PFSK-1 (cell line): ENCODE measurements around the gene MEX3A.

Experiments used
- FOXP2 ChIP-seq: optimal IDR thresholded peaks from 2 replicates; pipeline ENCODE3; 2011; ENCODE audit warnings: borderline replicate concordance, control low read depth, inconsistent platforms; ENCODE audit not compliant: insufficient read depth; ENCODE audit errors: extremely low read length, extremely low read depth
- POLR2AphosphoS5 ChIP-seq: IDR thresholded peaks from 2 replicates; pipeline ENCODE4 v1.6.1; 2012; ENCODE audit warnings: low read depth, mild to moderate bottlenecking, control low read depth, low read length, moderate library complexity
- REST ChIP-seq, 2 experiments: IDR thresholded peaks; 2 replicates each; pipeline versions ENCODE4 v1.6.1 to v1.8.0; 2011 to 2012; ENCODE audit warnings: low read depth in 2 of 2, low read length in 2 of 2, control low read depth in 1 of 2, inconsistent platforms in 1 of 2, mild to moderate bottlenecking in 1 of 2, moderate library complexity in 1 of 2; ENCODE audit not compliant: insufficient read depth in 1 of 2
- SIN3A ChIP-seq: IDR thresholded peaks from 2 replicates; pipeline ENCODE4 v1.6.1; 2012; ENCODE audit warnings: mild to moderate bottlenecking, low read length, moderate library complexity, borderline replicate concordance; ENCODE audit not compliant: insufficient read depth
- TAF1 ChIP-seq: IDR thresholded peaks from 2 replicates; pipeline ENCODE4 v1.6.1; 2012; ENCODE audit warnings: low read length, control low read depth, borderline replicate concordance; ENCODE audit not compliant: insufficient read depth

GRCh38 chr1:156081917-156082308 lies 352 bp downstream of the MEX3A start:
- TF ChIP-seq REST (IDR thresholded peaks at IDR 0.05; ENCODE audit: insufficient read depth in 1 of 2, low read depth in 2 of 2, low read length in 2 of 2), result no peak
- no peak for TF ChIP-seq TAF1
- TF ChIP-seq SIN3A, result no peak
- no peak for TF ChIP-seq POLR2AphosphoS5
- TF ChIP-seq FOXP2, result no peak
